AG10803 (cell line): ENCODE results near the gene TCL1B.

Experiments used
- DNase-seq: peaks from one replicate; pipeline ENCODE4 v3.0.0; 2010; ENCODE audit warnings: low read depth
- H3K4me3 ChIP-seq: 2 replicates; pipeline ENCODE4 v1.5.1; 2011; ENCODE audit warnings: mild to moderate bottlenecking, low read length, control low read depth
- TF ChIP-seq, protein P1 (sequence below): conservative IDR thresholded peaks from 2 replicates; pipeline ENCODE4 v1.5.1; 2011; ENCODE audit warnings: mild to moderate bottlenecking, low read length, control low read depth, inconsistent platforms

Gene TCL1B

DNA sequence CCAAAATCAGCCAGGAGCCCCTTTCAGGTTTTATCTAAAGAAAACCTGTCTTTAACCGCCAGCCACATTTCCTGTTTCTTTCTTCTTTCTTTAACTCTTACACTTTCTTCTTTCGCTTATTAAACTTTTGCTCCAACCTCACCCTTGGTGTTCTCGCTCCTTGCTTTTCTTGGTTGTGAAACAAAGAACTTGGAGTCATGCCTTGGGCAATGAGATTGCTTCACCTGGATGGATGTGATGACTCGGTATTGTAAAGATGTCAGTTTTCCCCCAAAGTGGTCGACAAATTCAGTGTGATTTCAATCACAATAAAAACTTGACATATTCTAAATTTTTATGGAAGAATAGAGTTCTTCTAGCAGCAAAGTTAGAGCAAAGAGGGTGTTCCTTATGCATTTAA, 43.9 kb downstream of the TCL1B start:
- DNase-seq = no peak
- no peak overlapping the region for H3K4me3 ChIP-seq
- TF ChIP-seq, protein P1, sequence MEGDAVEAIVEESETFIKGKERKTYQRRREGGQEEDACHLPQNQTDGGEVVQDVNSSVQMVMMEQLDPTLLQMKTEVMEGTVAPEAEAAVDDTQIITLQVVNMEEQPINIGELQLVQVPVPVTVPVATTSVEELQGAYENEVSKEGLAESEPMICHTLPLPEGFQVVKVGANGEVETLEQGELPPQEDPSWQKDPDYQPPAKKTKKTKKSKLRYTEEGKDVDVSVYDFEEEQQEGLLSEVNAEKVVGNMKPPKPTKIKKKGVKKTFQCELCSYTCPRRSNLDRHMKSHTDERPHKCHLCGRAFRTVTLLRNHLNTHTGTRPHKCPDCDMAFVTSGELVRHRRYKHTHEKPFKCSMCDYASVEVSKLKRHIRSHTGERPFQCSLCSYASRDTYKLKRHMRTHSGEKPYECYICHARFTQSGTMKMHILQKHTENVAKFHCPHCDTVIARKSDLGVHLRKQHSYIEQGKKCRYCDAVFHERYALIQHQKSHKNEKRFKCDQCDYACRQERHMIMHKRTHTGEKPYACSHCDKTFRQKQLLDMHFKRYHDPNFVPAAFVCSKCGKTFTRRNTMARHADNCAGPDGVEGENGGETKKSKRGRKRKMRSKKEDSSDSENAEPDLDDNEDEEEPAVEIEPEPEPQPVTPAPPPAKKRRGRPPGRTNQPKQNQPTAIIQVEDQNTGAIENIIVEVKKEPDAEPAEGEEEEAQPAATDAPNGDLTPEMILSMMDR = no peak

DNA sequence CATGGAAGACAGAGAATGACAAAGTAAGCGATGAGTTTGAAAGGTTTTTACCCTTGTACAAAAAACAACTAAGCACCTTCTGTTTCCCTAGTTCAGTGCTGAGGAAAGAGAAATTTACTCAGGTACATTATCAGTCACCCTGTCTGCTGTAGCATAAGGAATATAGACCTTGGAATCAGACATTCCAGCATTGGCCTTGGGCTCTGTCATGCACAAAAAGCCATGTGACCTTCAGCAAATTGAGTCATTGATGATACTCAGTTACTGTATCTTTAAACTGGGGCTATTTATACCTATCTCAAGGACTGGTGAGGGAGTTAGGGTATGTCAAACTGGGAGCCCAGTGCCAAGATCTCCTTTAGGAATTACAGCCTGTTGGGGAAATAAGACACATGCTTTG, 47.0 kb downstream of the TCL1B start:
- DNase-seq = no peak
- TF ChIP-seq, protein P1 = no peak
- no peak overlapping the region for H3K4me3 ChIP-seq

DNA sequence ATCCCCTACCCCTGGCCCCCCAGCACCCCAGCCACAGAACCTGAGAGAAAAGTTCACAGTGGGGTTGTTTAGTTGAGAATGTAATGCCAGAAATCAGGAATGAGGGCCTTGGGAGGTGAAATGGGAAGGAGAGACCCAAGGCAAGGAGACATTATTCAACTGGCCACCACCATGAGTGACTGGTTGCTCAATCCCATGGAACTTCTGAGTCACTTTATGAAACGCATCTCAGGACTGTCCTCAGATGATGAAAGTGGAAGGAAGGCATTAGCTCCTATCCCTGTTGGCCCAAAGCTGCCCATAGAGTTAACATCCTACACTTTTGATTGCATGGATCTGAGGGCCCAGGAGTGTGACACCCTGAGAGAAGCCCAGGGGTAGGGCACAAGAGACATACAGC, 53.1 kb downstream of the TCL1B start:
- no peak overlapping the region for H3K4me3 ChIP-seq
- TF ChIP-seq, protein P1 = no peak
- no peak for DNase-seq

DNA sequence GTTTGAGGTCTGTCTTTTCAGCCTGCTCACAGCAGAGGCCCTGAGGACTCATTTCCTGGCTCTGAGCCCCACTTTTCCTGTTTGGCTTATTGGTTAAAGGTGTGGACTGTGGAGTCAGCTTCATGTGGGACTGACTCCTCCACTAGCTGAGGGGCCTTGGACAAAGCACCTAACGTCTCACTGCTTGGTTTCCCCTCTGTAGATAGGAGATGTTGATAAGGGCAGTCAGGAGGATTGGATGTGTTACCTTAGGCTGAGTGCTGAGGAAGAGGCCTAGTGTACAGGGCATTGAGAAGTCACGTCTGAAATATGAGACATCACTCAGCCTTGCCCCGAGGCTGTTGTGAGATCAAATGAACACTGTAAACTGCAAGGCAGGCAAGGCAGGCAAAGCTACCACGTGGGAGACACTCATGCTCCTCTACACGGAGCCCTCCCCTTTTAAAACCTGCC, 54.8 kb downstream of the TCL1B start:
- DNase-seq = no peak
- TF ChIP-seq, protein P1 = no peak
- no peak overlapping the region for H3K4me3 ChIP-seq

DNA sequence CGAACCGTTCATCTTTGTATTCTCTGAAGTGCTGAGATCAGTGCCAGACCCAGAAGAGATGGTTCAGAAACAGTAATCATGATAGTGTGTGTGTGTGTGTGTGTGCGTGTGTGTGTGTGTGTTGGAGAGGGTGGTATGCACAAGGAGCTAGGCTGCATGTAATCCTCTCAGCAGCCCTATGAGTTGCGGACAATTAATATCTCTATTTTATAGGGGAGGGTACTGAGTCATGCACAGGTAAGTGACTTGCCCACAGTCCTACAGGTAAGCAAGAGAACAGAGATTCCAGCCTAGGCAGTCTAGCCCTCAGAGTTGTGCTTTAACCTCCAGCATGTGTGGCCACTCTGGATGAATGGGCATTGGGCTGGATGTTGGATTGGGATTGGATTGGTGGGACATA, 55.6 kb downstream of the TCL1B start:
- H3K4me3 ChIP-seq = no peak overlapping the region
- no peak for DNase-seq
- TF ChIP-seq, protein P1 = no peak
